HCT116 (cell line): ENCODE measurements around the gene TYW1.

Experiments
- JUND ChIP-seq: IDR thresholded peaks from 2 replicates; pipeline ENCODE4 v1.6.1; 2012
- RAD21 ChIP-seq: IDR thresholded peaks from 2 replicates; pipeline ENCODE4 v1.6.1; 2012; ENCODE audit warnings: low read depth, mild to moderate bottlenecking
- SP1 ChIP-seq: IDR thresholded peaks from 2 replicates; pipeline ENCODE4 v1.6.1; 2012; ENCODE audit warnings: low read depth
- TF ChIP-seq, protein P1 (sequence below), 3 experiments: fragments of 200-600 bp in 1 of 3; sonication (generic) in 1 of 3; IDR thresholded peaks in 2 of 3; conservative IDR thresholded peaks in 1 of 3; 2 replicates each; pipeline ENCODE4 v1.5.1; 2012 to 2017; ENCODE audit warnings: low read depth in 2 of 3, low read length in 2 of 3, antibody characterized with exemption in 1 of 3, borderline replicate concordance in 1 of 3, control low read depth in 1 of 3, mild to moderate bottlenecking in 1 of 3, mixed read lengths in 1 of 3, mixed run types in 1 of 3, moderate library complexity in 1 of 3; ENCODE audit not compliant: insufficient read depth in 1 of 3
- TF ChIP-seq, protein P2 (sequence below): IDR thresholded peaks from 2 replicates; pipeline ENCODE4 v1.6.1; 2012

- TF ChIP-seq SP1: no peak
- TF ChIP-seq RAD21: no peak
- TF ChIP-seq, protein P1, sequence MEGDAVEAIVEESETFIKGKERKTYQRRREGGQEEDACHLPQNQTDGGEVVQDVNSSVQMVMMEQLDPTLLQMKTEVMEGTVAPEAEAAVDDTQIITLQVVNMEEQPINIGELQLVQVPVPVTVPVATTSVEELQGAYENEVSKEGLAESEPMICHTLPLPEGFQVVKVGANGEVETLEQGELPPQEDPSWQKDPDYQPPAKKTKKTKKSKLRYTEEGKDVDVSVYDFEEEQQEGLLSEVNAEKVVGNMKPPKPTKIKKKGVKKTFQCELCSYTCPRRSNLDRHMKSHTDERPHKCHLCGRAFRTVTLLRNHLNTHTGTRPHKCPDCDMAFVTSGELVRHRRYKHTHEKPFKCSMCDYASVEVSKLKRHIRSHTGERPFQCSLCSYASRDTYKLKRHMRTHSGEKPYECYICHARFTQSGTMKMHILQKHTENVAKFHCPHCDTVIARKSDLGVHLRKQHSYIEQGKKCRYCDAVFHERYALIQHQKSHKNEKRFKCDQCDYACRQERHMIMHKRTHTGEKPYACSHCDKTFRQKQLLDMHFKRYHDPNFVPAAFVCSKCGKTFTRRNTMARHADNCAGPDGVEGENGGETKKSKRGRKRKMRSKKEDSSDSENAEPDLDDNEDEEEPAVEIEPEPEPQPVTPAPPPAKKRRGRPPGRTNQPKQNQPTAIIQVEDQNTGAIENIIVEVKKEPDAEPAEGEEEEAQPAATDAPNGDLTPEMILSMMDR (IDR thresholded peaks at IDR 0.05 in 2 of 3, conservative IDR thresholded peaks at IDR 0.05 in 1 of 3; ENCODE audit: borderline replicate concordance in 1 of 3, insufficient read depth in 1 of 3, low read depth in 2 of 3, low read length in 2 of 3): no peak
- no peak for TF ChIP-seq JUND
- TF ChIP-seq, protein P2, sequence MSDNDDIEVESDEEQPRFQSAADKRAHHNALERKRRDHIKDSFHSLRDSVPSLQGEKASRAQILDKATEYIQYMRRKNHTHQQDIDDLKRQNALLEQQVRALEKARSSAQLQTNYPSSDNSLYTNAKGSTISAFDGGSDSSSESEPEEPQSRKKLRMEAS: no peak
These were observed 212.6 kb downstream of the TYW1 start for GRCh38 chr7:67209256-67209655.
